Activated CD4-positive, alpha-beta T cell treated with anti-CD3 and anti-CD28 coated beads, Interleukin-2, Interleukin-6, amounts not matched to agents 100 ng/mL and 50 ng/mL, durations not matched to agents 16 hours and 8 hours (primary cell): ENCODE measurements around the gene ABCD3.
A peak's percentile ranks its signal among the peaks of the same experiment; 100 is the strongest.
"Not testable (repeated sequence)": the region's sequence is repeated elsewhere in the genome, so short reads cannot be mapped to it uniquely, and the experiment has no call there.

Experiments used
- DNase-seq: peaks from one replicate; pipeline ENCODE4 v3.0.0-alpha.2; 2020

ABCD3 gene

DNA sequence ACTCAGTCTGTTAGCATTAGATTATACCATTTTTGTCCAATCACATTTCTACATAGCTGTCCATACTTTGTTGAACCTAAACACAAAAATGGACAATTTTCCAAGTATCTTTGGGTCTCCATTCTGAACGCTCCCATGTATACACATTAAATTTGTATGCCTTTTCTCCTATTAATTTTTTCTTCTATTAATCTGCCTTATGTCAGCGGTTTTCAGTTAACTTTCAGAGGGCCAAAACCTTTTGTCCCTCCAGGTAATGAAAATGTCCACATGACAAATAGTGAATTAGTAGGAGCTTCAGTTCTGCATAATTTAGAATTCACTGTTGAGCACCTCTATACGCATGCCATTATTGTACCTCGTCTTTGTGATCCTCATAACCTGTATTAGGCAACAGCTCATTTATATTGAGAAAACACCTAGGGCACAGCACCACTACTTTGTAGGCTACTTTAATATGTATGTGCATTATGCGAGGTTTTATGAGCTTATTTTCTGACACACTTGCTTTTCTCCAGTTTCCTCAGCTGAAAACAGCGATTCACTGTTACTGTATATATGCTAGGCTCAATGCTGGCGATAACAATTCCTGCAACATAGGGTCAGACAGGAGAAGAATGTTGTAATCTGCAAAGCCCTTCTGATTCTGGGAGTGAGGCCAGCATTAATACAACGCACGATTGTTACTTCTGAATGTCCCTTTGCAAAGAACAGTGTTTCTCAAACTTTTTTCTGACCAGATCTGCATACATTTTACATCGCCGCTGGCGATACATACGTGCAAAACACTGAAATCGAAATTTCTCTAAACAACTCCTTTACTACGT lies 1.1 kb upstream of the ABCD3 start:
- DNase-seq, result no peak

DNA sequence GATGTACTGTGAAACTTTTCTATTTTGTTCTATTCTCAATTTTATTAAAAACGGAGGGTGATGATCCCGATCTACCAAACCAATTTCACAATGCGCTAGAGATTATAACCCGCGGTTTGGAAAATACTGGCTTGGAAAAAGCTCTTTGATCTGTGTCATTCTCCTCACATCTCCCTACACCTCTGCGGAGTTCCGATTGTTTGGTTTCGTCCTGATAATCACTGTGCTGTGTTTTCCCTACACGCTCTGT lies 536 bp upstream of the ABCD3 start:
- no peak for DNase-seq

DNA sequence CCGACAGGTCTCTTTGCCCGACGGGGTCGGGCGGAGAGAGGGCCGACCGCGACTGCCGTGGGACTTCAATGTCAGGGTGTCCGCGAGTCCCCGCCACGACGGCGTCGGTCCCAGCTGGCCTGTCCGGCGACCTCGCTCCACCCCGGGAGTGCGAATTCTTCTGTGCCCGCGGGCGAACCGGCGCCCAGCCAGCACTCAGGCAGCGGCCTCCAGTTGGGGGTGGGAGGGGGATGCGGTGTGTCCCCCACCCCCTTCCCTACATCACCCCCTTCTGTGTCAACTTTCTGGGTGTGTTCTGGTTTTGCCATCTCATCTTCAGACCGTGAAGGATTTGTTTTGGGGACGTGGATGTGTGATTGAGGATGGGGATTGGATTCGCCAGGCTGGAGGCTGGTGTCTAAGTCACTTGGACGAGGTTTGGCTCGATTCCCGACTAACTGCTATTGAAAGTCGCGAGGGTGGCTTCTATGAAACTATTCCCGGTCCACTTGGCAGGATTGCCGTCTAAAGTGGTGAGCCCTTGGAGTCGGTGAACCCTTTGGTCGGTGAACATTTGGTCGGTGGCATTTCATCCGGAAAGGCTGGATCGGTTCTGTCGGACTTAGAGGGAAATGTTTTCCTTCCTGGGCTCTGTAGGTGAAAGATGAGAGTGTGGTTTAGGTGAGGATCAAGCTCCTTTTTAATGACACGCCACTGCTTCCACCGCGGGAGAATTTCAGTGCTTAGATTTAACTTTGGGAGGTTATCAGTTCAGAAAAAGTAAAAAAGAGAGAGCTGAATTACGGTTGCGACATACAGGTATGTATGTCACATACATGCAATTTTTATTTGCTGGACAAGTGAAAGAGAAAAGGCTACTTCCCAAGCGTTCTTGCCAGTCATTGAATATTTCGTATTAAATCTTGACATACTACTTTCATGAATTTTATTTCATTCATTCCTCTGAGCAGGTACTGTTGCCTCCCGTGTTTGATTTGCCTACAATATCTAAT lies 771 bp downstream of the ABCD3 start:
- peak; percentile 8 for DNase-seq

DNA sequence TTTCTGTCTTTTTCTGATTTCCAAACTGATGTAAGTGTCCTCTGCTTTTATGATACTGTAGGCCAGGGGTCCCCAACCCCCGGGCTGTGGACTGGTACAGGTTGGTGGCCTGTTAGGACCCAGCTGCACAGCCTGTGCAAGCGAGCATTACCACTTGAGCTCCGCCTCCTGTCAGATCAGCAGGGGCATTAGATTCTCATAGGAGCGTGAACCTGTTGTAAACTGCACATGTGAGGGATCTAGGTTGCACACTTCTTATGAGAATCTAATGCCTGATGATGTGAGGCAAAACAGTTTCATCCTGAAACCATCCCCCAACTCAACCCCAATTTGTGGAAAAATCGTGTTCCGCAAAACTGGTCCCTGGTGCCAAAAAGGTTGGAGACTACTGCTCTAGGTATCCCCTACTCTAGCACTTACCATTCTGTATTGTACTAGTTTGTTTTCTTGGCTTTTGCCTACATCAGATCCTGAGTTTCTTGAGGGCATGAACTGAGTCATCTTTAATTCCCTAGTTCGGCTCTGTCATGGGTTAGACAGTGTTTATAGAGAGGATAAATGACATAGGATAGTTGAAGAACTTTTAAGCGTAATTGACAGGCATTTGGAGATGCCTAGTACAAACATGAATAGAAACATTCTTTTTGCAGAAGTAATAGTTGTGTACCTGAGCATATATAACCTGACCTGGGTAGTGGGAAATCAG lies 4.1 kb downstream of the ABCD3 start:
- DNase-seq, result no peak

DNA sequence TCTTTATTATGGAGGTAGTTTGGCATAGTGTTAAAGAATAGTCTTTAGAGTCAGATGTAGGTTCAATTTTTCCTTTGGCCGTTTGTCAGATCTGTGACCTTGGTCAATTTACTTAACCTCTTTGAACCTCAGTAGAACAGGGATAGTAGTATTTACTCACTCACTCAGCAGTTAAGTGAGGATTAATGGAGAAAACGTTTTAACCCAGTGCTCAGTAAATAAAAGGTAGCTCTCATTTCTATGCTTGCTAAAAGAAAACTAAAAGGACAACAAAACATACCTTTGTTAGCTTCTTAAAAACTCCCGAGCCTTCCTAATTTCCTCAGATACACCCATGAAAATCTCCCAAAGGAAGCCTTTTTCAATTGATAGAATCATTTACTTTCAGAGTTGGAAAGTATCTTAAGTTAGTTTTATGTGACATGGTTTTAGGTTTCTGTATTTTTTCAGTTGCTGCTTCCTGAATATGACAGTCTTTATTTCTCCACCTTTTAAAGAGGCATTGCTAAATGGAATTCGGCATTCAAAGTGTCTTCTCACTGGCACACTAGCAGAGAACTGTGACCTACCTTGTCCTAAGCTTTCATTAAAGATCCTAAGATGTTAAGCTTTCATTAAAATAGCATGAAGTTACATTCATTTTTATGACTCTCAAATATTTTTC lies 7.8 kb downstream of the ABCD3 start:
- DNase-seq, result no peak

DNA sequence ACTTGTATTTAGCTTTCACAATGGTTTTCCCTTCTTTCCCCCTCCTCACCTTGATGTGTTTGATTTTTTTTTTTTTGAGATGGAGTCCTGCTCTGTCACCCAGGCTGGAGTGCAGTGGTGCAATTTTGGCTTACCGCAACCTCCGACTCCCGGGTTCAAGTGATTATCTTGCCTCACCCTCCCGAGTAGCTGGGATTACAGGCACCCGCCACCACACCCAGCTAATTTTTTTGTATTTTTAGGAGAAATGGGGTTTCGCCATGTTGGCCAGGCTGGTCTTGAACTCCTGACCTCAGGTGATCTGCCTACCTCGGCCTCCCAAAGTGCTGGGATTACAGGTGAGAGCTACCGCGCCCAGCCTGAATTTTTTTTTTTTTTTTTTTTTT lies 8.3 kb downstream of the ABCD3 start:
- not testable (repeated sequence) for DNase-seq

GRCh38 chr1:94428441-94428840 lies 10.3 kb downstream of the ABCD3 start:
- no peak for DNase-seq

GRCh38 chr1:94428927-94429528 lies 10.8 kb downstream of the ABCD3 start:
- DNase-seq, result not testable (repeated sequence)

DNA sequence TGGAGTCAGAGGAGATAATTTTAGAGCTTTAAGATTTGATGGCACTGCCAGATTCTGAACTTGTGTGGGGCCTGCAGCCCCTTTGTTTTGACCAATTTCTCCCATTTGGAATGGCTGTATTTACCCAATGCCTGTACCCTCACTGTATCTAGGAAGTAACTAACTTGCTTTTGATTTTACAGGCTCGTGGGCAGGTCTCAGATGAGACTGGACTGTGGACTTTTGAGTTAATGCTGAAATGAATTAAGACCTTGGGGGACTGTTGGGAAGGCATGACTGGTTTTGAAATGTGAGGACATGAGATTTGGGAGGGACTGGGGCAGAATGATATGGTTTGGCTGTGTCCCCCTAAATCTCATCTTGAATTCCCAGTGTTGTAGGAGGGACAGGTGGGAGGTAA lies 11.9 kb downstream of the ABCD3 start:
- not testable (repeated sequence) for DNase-seq

- DNase-seq, result no peak
These were observed 15.7 kb downstream of the ABCD3 start for GRCh38 chr1:94433866-94434265.

DNA sequence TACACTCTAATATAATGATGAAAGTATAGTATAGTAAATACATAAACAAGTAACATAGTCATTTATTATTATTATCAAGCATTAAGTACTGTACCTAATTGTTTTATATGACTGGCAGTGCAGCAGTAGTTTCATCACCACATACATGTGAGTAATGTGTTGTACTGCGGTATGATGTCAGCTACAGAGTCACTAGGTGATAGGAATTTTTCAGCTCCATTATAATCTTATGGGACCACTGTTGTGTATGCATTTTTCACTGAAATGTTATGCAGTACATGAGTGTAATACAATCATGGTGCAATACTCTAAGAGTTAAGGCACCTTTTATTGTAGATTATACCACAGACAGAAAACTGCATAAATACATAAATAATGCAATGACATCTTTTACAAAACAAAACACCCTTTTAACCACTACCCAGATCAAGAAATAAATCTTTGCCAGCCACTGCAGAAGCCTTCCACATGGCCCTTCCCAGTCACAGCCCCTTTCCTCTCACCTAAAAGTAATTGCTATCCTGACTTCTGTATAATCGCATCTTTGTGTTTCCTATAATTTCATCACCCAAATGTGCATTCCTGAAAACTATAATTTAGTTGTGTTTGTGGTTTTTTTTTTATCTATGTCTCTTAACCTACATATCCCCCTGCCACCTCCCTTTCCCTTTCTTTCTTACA lies 16.3 kb downstream of the ABCD3 start:
- no peak for DNase-seq

DNA sequence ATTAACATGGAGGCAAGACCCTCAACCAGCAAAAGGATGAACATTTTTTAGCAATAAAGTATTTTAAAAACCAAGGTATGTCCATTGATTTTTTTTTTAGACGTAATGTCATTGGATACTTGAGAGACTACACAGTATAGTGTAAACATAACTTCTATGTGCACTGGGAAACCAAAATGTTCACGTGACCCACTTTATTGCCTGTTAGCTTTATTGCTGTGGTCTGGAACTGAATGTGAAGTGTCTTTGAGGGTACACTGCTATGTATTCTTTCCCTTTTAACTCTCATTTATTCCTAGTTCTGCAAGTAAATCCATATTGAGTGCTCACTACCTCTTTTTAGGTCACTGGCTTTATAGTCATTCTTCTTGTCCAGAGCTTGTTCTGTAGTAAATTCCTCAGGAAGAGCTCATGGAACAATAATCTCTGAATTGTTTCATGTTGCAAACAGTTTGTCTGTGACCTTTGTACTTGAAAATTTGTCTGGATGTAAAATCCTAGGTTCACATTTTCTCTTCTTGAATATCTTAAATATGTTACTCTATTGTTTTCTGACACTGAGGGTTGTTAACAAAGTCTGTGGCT lies 20.6 kb downstream of the ABCD3 start:
- no peak for DNase-seq

- DNase-seq, result no peak
These were observed 21.9 kb downstream of the ABCD3 start for GRCh38 chr1:94440088-94440487.

DNA sequence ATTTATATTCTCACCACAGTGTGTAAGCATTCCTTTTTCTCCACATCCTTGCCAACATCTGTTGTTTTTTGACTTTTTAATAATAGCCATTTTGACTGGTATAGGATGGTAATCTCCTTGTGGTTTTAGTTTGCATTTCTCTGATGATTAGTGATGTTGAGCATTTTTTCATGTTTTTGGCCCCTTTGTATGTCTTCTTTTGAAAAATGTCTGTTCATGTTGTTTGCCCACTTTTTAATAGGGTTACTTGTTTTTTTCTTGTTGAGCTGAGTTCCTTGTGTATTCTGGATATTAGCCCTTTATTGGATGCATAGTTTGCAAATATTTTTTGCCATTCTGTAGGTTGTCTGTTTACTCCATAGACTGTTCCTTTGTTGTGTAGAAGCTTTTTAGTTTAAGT lies 24.9 kb downstream of the ABCD3 start:
- DNase-seq, result not testable (repeated sequence)

DNA sequence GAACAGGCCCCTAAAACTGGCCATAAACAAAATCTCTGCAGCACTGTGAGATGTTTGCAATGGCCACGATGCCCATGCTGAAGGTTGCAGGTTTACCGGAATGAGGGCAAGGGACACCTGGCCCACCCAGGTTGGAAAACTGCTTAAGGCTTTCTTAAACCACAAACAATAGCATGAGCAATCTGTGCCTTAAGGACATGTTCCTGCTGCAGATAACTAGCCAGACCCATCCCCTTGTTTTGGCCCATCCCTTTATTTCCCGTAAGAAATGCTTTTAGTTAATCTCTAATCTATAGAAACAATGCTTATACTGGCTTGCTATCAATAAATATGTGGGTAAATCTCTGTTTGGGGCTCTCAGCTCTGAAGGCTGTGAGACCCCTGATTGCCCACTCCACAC lies 26.6 kb downstream of the ABCD3 start:
- DNase-seq, result not testable (repeated sequence)

DNA sequence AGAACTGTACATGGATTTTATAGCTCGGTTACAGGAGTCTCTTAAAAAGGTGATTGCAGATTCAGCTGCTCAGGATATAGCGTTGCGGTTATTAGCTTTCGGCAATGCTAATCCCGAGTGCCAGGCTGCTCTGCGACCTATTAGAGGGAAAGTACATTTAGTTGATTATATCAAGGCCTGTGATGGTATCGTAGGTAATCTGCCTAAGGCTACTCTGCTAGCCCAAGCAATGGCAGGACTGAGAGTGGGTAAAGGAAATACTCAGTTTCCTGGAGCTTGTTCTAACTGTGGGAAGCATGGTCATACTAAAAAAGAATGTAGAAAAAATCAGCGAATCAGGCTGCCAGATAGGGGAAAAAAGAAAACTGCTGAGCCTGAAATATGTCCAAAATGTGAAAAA lies 27.5 kb downstream of the ABCD3 start:
- not testable (repeated sequence) for DNase-seq

DNA sequence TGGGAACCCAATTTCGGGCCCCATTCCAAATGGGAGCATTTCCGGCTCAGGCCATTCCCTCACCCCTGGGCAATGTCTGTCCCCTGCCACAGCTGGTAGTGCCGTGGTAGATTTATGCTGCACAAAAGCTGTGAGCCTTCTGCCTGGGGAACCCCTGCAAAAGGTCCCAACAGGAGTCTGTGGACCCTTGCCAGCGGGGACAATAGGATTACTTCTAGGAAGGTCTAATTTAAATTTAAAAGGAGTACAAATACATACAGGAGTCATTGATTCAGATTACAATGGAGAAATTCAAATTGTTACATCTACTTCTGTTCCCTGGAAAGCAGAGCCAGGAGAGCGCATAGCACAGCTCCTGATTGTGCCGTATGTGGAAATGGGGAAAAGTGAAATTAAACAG lies 28.0 kb downstream of the ABCD3 start:
- not testable (repeated sequence) for DNase-seq

GRCh38 chr1:94448741-94449140 lies 30.6 kb downstream of the ABCD3 start:
- DNase-seq, result not testable (repeated sequence)

GRCh38 chr1:94456736-94457135 lies 38.5 kb downstream of the ABCD3 start:
- no peak for DNase-seq

GRCh38 chr1:94462606-94463005 lies 44.4 kb downstream of the ABCD3 start:
- no peak for DNase-seq

DNA sequence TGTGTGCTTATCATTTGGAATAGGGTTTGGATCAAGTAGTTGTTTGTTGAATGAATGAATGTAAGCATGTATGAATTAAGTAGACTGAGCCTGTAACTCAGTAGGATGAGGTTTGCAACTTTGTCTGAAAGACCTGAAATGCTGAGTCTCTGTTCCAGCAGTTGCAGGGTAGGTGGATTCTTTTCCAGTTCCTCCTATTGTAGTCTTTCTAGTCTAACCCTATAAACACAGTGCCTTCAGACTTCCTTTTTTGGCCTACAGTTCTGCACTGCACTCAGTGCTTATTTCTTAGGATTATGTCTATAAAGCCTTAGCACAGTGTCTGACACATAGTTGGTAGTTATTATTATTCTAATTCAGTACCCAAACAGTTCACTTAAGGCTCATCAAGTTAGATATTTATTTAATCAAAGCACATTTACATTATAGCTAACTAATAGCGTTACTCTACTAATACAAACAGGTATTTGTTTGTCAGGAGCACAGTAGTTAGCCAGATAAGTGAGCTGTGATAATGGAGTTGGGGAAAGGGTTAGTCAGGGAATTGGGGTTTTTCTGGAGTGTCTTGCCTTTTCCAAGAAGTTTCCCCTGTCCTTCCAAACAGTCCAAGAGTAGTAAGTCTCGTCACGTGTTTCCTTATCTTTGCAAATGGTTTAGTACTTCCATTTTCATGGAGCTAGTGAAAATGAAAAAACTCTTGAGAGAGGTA lies 45.0 kb downstream of the ABCD3 start:
- no peak for DNase-seq
